ENCODE data around the gene TMEM156. TPM values are rescaled to one million over a fixed set of nuclear protein-coding genes. Genes with fewer than 3 reads are reported as not detected.
"Not testable (repeated sequence)": the region's sequence is repeated elsewhere in the genome, so short reads cannot be mapped to it uniquely, and the experiment has no call there.

Gene TMEM156
- total and polyA plus RNA-seq, 4 donors: 0.72 to 2.5 (median 0.98) TPM

DNA sequence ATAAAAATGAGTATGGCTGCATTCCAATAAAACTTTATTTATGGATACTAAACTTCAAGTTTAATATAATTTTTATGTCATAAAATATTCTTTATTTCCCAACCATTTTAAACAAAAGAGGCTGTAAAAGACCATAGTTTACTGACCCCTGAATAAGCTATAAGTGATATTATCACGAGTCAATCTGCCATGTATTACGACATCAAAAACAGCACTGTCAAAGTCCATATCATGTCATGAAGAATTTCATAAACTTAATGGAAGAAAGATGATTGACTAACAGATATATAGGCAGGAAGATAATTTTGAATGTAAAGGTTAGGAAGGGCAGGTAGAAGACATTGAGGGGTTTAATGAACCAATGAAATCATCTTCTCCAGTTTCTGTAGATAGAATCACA lies 18.2 kb downstream of the TMEM156 start:
- Histone ChIP-seq H3K36me3 (ENCODE audit: control insufficient read depth, insufficient read depth, low read length) (no peaks in the 10 kb centered on the region), H3K4me3 (ENCODE audit: low read depth, low read length) (no peak overlapping the region), H3K27ac (ENCODE audit: low read depth, low read length) (no peak overlapping the region), H3K27me3 (ENCODE audit: control insufficient read depth, insufficient read depth, low read length) (no peaks in the 10 kb centered on the region), H3K4me1 (ENCODE audit: control insufficient read depth, insufficient read depth, low read length) (no peaks in the 10 kb centered on the region), H3K9me3 (ENCODE audit: control insufficient read depth, insufficient read depth, low read length) (no peaks in the 10 kb centered on the region)
- no CpG with 5 or more reads among the region's 2 CpGs for WGBS (ENCODE audit: insufficient coverage)
- DNase-seq (ENCODE audit: low read depth in 4 of 6, low spot score in 6 of 6): no peak

DNA sequence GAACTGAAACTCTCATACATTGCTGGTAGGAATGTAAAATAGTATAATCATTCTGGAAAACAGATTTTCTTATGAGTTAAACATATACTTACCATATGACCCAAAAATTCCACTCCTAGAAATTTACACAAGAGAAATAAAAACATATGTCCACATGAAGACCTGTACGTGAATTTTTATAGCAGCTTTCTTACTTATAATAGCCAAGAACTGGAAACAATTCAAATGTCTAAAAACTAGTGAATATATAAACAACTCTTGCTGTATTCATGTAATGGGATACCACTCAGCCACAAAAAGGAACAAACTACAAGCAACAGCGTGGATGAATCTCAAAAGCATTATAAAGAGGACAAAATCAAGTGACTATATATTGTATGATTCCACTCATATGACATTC lies 27.5 kb downstream of the TMEM156 start:
- DNase-seq (ENCODE audit: low read depth in 4 of 6, low spot score in 6 of 6): peak in 1 of 6 donors; percentile 43
- Histone ChIP-seq H3K27me3 (ENCODE audit: control insufficient read depth, insufficient read depth, low read length) (no peaks in the 10 kb centered on the region), H3K27ac (ENCODE audit: low read depth, low read length) (no peak overlapping the region), H3K36me3 (ENCODE audit: control insufficient read depth, insufficient read depth, low read length) (no peaks in the 10 kb centered on the region), H3K4me3 (ENCODE audit: low read depth, low read length) (no peak overlapping the region), H3K9me3 (ENCODE audit: control insufficient read depth, insufficient read depth, low read length) (no peaks in the 10 kb centered on the region), H3K4me1 (ENCODE audit: control insufficient read depth, insufficient read depth, low read length) (no peaks in the 10 kb centered on the region)
- WGBS (ENCODE audit: insufficient coverage): no CpG with 5 or more reads among the region's 2 CpGs

DNA sequence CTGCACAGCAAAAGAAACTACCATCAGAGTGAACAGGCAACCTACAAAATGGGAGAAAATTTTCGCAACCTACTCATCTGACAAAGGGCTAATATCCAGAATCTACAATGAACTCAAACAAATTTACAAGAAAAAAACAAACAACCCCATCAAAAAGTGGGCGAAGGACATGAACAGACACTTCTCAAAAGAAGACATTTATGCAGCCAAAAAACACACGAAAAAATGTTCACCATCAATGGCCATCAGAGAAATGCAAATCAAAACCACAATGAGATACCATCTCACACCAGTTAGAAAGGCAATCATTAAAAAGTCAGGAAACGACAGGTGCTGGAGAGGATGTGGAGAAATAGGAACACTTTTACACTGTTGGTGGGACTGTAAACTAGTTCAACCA lies 30.2 kb downstream of the TMEM156 start:
- not testable (repeated sequence) for DNase-seq (ENCODE audit: low read depth in 4 of 6, low spot score in 6 of 6); H3K27ac ChIP-seq (ENCODE audit: low read depth, low read length); H3K4me3 ChIP-seq (ENCODE audit: low read depth, low read length); H3K36me3 ChIP-seq (ENCODE audit: control insufficient read depth, insufficient read depth, low read length); H3K4me1 ChIP-seq (ENCODE audit: control insufficient read depth, insufficient read depth, low read length); H3K27me3 ChIP-seq (ENCODE audit: control insufficient read depth, insufficient read depth, low read length); H3K9me3 ChIP-seq (ENCODE audit: control insufficient read depth, insufficient read depth, low read length)
- no CpG with 5 or more reads among the region's 4 CpGs for WGBS (ENCODE audit: insufficient coverage)

GRCh38 chr4:38995660-38996005 lies 36.6 kb downstream of the TMEM156 start:
- WGBS (ENCODE audit: insufficient coverage): 80% methylated on average over 1 of the region's 2 CpGs

GRCh38 chr4:38994135-38994534 lies 38.1 kb downstream of the TMEM156 start:
- no CpG with 5 or more reads among the region's 4 CpGs for WGBS (ENCODE audit: insufficient coverage)
- Histone ChIP-seq H3K4me3 (ENCODE audit: low read depth, low read length) (no peak overlapping the region), H3K36me3 (ENCODE audit: control insufficient read depth, insufficient read depth, low read length) (no peaks in the 10 kb centered on the region), H3K27ac (ENCODE audit: low read depth, low read length) (no peak overlapping the region), H3K4me1 (ENCODE audit: control insufficient read depth, insufficient read depth, low read length) (no peaks in the 10 kb centered on the region), H3K27me3 (ENCODE audit: control insufficient read depth, insufficient read depth, low read length) (no peaks in the 10 kb centered on the region), H3K9me3 (ENCODE audit: control insufficient read depth, insufficient read depth, low read length) (no peaks in the 10 kb centered on the region)
- no peak for DNase-seq (ENCODE audit: low read depth in 4 of 6, low spot score in 6 of 6)

More at GRCh38 chr4:38995660-38996005, 36.6 kb downstream of the TMEM156 start:
- H3K9me3 ChIP-seq (ENCODE audit: control insufficient read depth, insufficient read depth, low read length): no peaks in the 10 kb centered on the region
- H3K36me3 ChIP-seq (ENCODE audit: control insufficient read depth, insufficient read depth, low read length): no peaks in the 10 kb centered on the region
- H3K27ac ChIP-seq (ENCODE audit: low read depth, low read length): no peak overlapping the region
- H3K27me3 ChIP-seq (ENCODE audit: control insufficient read depth, insufficient read depth, low read length): no peaks in the 10 kb centered on the region
- no peak for DNase-seq (ENCODE audit: low read depth in 4 of 6, low spot score in 6 of 6)
- H3K4me1 ChIP-seq (ENCODE audit: control insufficient read depth, insufficient read depth, low read length): no peaks in the 10 kb centered on the region
- no peak overlapping the region for H3K4me3 ChIP-seq (ENCODE audit: low read depth, low read length)

- WGBS (ENCODE audit: insufficient coverage): no CpG with 5 or more reads among the region's 3 CpGs
- Histone ChIP-seq H3K27me3 (ENCODE audit: control insufficient read depth, insufficient read depth, low read length) (no peaks in the 10 kb centered on the region), H3K36me3 (ENCODE audit: control insufficient read depth, insufficient read depth, low read length) (no peaks in the 10 kb centered on the region), H3K4me1 (ENCODE audit: control insufficient read depth, insufficient read depth, low read length) (no peaks in the 10 kb centered on the region), H3K27ac (ENCODE audit: low read depth, low read length) (no peak overlapping the region), H3K9me3 (ENCODE audit: control insufficient read depth, insufficient read depth, low read length) (no peaks in the 10 kb centered on the region), H3K4me3 (ENCODE audit: low read depth, low read length) (no peak overlapping the region)
- no peak for DNase-seq (ENCODE audit: low read depth in 4 of 6, low spot score in 6 of 6)
Measured at GRCh38 chr4:38993683-38994082, 38.5 kb downstream of the TMEM156 start.

DNA sequence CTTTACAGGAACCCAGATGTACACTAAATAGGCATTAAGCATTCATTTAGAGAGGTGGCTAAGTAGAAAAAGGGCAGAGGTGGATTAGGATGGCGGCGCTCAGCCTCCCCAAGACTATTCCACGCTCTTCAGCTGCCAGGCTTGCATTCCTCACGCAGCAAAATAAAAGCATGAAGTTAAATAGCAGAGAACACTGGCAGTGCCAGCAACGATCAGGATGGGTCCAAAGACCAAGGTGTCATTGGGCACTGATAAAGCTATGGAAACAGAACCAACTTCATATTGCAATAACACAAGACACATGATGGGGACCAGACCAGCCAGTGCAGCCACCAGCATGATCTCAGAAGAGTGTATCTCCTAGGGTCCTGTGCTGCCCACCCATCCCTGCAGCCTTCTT lies 42.0 kb downstream of the TMEM156 start:
- no peaks in the 10 kb centered on the region for H3K36me3 ChIP-seq (ENCODE audit: control insufficient read depth, insufficient read depth, low read length)
- H3K27ac ChIP-seq (ENCODE audit: low read depth, low read length): no peak overlapping the region
- no peak overlapping the region for H3K4me3 ChIP-seq (ENCODE audit: low read depth, low read length)
- no peaks in the 10 kb centered on the region for H3K27me3 ChIP-seq (ENCODE audit: control insufficient read depth, insufficient read depth, low read length)
- DNase-seq (ENCODE audit: low read depth in 4 of 6, low spot score in 6 of 6): no peak
- H3K9me3 ChIP-seq (ENCODE audit: control insufficient read depth, insufficient read depth, low read length): no peaks in the 10 kb centered on the region
- no peaks in the 10 kb centered on the region for H3K4me1 ChIP-seq (ENCODE audit: control insufficient read depth, insufficient read depth, low read length)
- 71% methylated on average over 1 of the region's 5 CpGs for WGBS (ENCODE audit: insufficient coverage)

- Histone ChIP-seq H3K27me3 (ENCODE audit: control insufficient read depth, insufficient read depth, low read length) (no peaks in the 10 kb centered on the region), H3K4me3 (ENCODE audit: low read depth, low read length) (no peak overlapping the region), H3K4me1 (ENCODE audit: control insufficient read depth, insufficient read depth, low read length) (no peaks in the 10 kb centered on the region), H3K27ac (ENCODE audit: low read depth, low read length) (no peak overlapping the region), H3K9me3 (ENCODE audit: control insufficient read depth, insufficient read depth, low read length) (no peaks in the 10 kb centered on the region), H3K36me3 (ENCODE audit: control insufficient read depth, insufficient read depth, low read length) (no peaks in the 10 kb centered on the region)
- DNase-seq (ENCODE audit: low read depth in 4 of 6, low spot score in 6 of 6): no peak
- WGBS (ENCODE audit: insufficient coverage): 89% methylated on average over 3 of the region's 6 CpGs
Measured at GRCh38 chr4:38989487-38989886, 42.7 kb downstream of the TMEM156 start.

DNA sequence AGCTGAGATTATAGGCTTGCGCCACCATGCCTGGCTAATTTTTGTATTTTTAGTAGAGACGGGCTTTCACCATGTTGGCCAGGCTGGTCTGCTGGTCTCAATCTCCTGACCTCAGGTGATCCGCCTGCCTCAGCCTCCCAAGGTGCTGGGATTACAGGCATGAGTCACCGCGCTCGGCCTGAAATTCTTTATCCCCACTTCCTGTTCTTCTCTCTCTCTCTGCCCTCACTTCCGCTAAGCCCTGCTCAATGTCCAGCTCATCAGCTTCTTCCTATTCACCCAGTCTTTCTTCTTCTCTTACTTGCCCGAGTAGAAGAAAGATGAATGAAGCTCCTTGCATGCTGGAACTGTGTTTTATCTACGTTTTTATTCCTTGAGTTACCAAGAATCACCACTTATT lies 43.9 kb downstream of the TMEM156 start:
- WGBS (ENCODE audit: insufficient coverage): 95% methylated on average over 6 of the region's 9 CpGs
- H3K4me3 ChIP-seq (ENCODE audit: low read depth, low read length); H3K4me1 ChIP-seq (ENCODE audit: control insufficient read depth, insufficient read depth, low read length); DNase-seq (ENCODE audit: low read depth in 4 of 6, low spot score in 6 of 6); H3K27ac ChIP-seq (ENCODE audit: low read depth, low read length); H3K36me3 ChIP-seq (ENCODE audit: control insufficient read depth, insufficient read depth, low read length); H3K27me3 ChIP-seq (ENCODE audit: control insufficient read depth, insufficient read depth, low read length); H3K9me3 ChIP-seq (ENCODE audit: control insufficient read depth, insufficient read depth, low read length): not testable (repeated sequence)

DNA sequence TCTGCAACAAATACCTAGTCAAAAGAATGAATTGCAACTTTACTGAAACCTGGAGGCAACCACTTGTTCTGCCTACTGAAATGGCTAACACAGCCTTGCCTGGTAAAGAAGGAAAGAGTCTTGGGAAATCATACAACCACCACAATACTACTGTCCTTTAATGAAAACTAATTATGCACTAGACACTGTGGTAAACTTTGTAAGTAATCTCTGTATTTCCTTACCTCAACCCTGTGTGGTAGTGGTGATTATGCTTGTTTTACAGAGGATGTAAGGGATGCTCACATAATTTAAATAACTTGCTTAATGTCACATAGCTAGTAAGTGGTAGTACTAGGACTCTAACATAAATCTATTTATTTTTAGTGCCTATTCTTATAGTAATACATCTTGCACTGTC lies 44.7 kb downstream of the TMEM156 start:
- no peak for DNase-seq (ENCODE audit: low read depth in 4 of 6, low spot score in 6 of 6)
- Histone ChIP-seq H3K27ac (ENCODE audit: low read depth, low read length) (no peak overlapping the region), H3K27me3 (ENCODE audit: control insufficient read depth, insufficient read depth, low read length) (no peaks in the 10 kb centered on the region), H3K9me3 (ENCODE audit: control insufficient read depth, insufficient read depth, low read length) (no peaks in the 10 kb centered on the region), H3K36me3 (ENCODE audit: control insufficient read depth, insufficient read depth, low read length) (no peaks in the 10 kb centered on the region), H3K4me1 (ENCODE audit: control insufficient read depth, insufficient read depth, low read length) (no peaks in the 10 kb centered on the region), H3K4me3 (ENCODE audit: low read depth, low read length) (no peak overlapping the region)
